HG02870 (cell line): ENCODE results near the gene CPNE4.

Source experiments
- ATAC-seq: cut with Tn5 transposase; IDR thresholded peaks from one replicate; pipeline ENCODE4 v1.9.1; 2021; ENCODE audit warnings: mild to moderate bottlenecking, moderate library complexity; ENCODE audit not compliant: unreplicated experiment

Gene CPNE4

GRCh38 chr3:131803113-131803512 lies 231.7 kb downstream of the CPNE4 start:
- ATAC-seq: no peak

- no peak for ATAC-seq
These were observed 232.8 kb downstream of the CPNE4 start for GRCh38 chr3:131802029-131802428.

- ATAC-seq: no peak
These were observed 233.2 kb downstream of the CPNE4 start for GRCh38 chr3:131801566-131801965.

- no peak for ATAC-seq
These were observed 237.0 kb downstream of the CPNE4 start for GRCh38 chr3:131797776-131798175.

- no peak for ATAC-seq
These were observed 238.1 kb downstream of the CPNE4 start for GRCh38 chr3:131796558-131797198.

GRCh38 chr3:131796111-131796510 lies 238.7 kb downstream of the CPNE4 start:
- no peak for ATAC-seq

GRCh38 chr3:131795390-131796090 lies 239.3 kb downstream of the CPNE4 start:
- peak; percentile 56 for ATAC-seq

- ATAC-seq: peak; percentile 79
These were observed 239.9 kb downstream of the CPNE4 start for GRCh38 chr3:131794766-131795388.

- no peak for ATAC-seq
These were observed 240.9 kb downstream of the CPNE4 start for GRCh38 chr3:131793870-131794269.

- no peak for ATAC-seq
These were observed 245.6 kb downstream of the CPNE4 start for GRCh38 chr3:131789188-131789587.

GRCh38 chr3:131786386-131786785 lies 248.4 kb downstream of the CPNE4 start:
- no peak for ATAC-seq

- no peak for ATAC-seq
These were observed 252.1 kb downstream of the CPNE4 start for GRCh38 chr3:131782751-131783150.

GRCh38 chr3:131778526-131778925 lies 256.3 kb downstream of the CPNE4 start:
- ATAC-seq: no peak

GRCh38 chr3:131775650-131776049 lies 259.2 kb downstream of the CPNE4 start:
- ATAC-seq: no peak

- no peak for ATAC-seq
These were observed 262.4 kb downstream of the CPNE4 start for GRCh38 chr3:131772269-131773026.

- ATAC-seq: no peak
These were observed 271.7 kb downstream of the CPNE4 start for GRCh38 chr3:131762981-131763564.

- no peak for ATAC-seq
These were observed 278.4 kb downstream of the CPNE4 start for GRCh38 chr3:131756405-131756804.

- no peak for ATAC-seq
These were observed 279.4 kb downstream of the CPNE4 start for GRCh38 chr3:131755380-131755779.

- no peak for ATAC-seq
These were observed 284.6 kb downstream of the CPNE4 start for GRCh38 chr3:131750256-131750655.

- ATAC-seq: no peak
These were observed 285.0 kb downstream of the CPNE4 start for GRCh38 chr3:131749826-131750225.

GRCh38 chr3:131747466-131747865 lies 287.3 kb downstream of the CPNE4 start:
- no peak for ATAC-seq
